DLD1 (cell line): Measurements from ENCODE around the gene TRIM3.

Experiments
- in situ Hi-C: cut with HindIII; loops from 2 replicates; pipeline ENCODE4 v1.10.0; 2017; ENCODE audit warnings: low sequenced_read_pairs

Gene TRIM3

GRCh38 chr11:6481012-6481923, 7.5 kb upstream of the TRIM3 start, which contains the start of the genes ARFIP2 and TIMM10B:
Gene ARFIP2, minus strand, starts transcription at chr11:6481331. Its CDS starts 910 bp downstream, at chr11:6480421.
Gene TIMM10B, plus strand, starts transcription at chr11:6481501. Its CDS starts 16 bp downstream, at chr11:6481517.
- in situ Hi-C loops: no loop called here

- in situ Hi-C loops: no loop called here
Observed at GRCh38 chr11:6480299-6480914, 6.7 kb upstream of the TRIM3 start.

GRCh38 chr11:6476571-6476970, 2.8 kb upstream of the TRIM3 start:
- in situ Hi-C loops: loop anchor here (5.0 kb wide), 1 partner anchor 34 kb away; the partner anchor contains the start of gene HPX

GRCh38 chr11:6475936-6476335, 2.2 kb upstream of the TRIM3 start:
- in situ Hi-C loops: loop anchor here (5.0 kb wide), 1 partner anchor 34 kb away; the partner anchor contains the start of gene HPX

- in situ Hi-C loops: loop anchor here (5.0 kb wide), 1 partner anchor 33 kb away; the partner anchor contains the start of gene HPX
Observed at GRCh38 chr11:6474806-6475500, 1.2 kb upstream of the TRIM3 start.

GRCh38 chr11:6474413-6474792, 662 bp upstream of the TRIM3 start:
- in situ Hi-C loops: no loop called here

- in situ Hi-C loops: no loop called here
Observed at GRCh38 chr11:6472934-6473333, 807 bp downstream of the TRIM3 start.

GRCh38 chr11:6469599-6469998, 4.1 kb downstream of the TRIM3 start:
- in situ Hi-C loops: no loop called here

- in situ Hi-C loops: no loop called here
Observed at GRCh38 chr11:6468712-6469495, 4.8 kb downstream of the TRIM3 start.

- in situ Hi-C loops: no loop called here
Observed at GRCh38 chr11:6459099-6459450, 14.7 kb downstream of the TRIM3 start.

GRCh38 chr11:6458352-6459098, 15.2 kb downstream of the TRIM3 start:
- in situ Hi-C loops: no loop called here

- in situ Hi-C loops: no loop called here
Observed at GRCh38 chr11:6457581-6458320, 16.0 kb downstream of the TRIM3 start.

GRCh38 chr11:6456361-6457073, 17.2 kb downstream of the TRIM3 start:
- in situ Hi-C loops: no loop called here

- in situ Hi-C loops: no loop called here
Observed at GRCh38 chr11:6455070-6455469, 18.7 kb downstream of the TRIM3 start.

GRCh38 chr11:6453152-6453551, 20.6 kb downstream of the TRIM3 start:
- in situ Hi-C loops: no loop called here

- in situ Hi-C loops: no loop called here
Observed at GRCh38 chr11:6452219-6452618, 21.5 kb downstream of the TRIM3 start.

GRCh38 chr11:6448574-6448973, 25.2 kb downstream of the TRIM3 start:
- in situ Hi-C loops: no loop called here

- in situ Hi-C loops: loop anchor here (5.0 kb wide), 2 partner anchors 34 to 56 kb away; no protein-coding TSS in a partner anchor
Observed at GRCh38 chr11:6443269-6444003, 30.3 kb downstream of the TRIM3 start.
